Measurements from ENCODE around the gene PRR16.

PRR16 gene

DNA sequence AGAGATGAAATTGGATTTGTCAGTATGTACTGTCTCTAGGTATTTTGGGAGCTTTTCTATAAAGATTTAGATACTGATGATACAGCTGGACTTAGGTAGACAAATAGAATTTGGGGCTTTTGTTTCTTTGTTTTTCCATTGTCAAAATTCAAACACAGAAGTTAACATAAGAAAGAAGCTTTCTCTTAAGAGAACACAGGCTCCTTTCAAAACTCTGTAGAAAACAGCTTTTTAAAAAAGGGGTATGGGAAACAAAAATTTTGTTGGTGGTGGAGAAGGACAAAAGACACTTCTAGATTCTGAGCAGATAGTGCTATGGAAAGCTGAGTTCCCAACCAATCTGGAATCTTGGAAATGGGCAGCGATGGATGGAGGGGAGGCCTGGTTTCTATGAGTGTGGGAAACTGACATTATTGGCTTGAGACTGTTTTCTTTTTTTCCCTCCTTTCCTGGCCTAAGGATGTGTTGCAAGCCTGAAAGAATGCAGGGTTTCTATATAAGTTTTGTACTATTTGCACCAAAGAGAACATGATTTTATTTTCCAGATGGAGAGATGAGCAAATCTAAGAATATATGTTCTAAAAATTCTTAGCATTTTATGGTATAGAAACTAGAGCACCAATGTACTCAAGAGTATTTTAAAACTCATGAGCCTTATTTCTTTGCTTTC is 240.0 kb downstream of the PRR16 start:
- TF ChIP-seq L3MBTL2 (conservative IDR thresholded peaks at IDR 0.05) (no peak), FOXK2 (IDR thresholded peaks at IDR 0.05) (no peak), FOXM1 (IDR thresholded peaks at IDR 0.05; ENCODE audit: borderline replicate concordance) (no peak), LEF1 (IDR thresholded peaks at IDR 0.05; ENCODE audit: borderline replicate concordance) (no peak), BHLHE40 (IDR thresholded peaks at IDR 0.05; ENCODE audit: borderline replicate concordance) (no peak), CTBP1 (IDR thresholded peaks at IDR 0.05; ENCODE audit: borderline replicate concordance) (no peak), FOXA1 (IDR thresholded peaks at IDR 0.05) (no peak), ELF4 (IDR thresholded peaks at IDR 0.05) (no peak), SUZ12 (IDR thresholded peaks at IDR 0.05) (no peak), ZNF384 (IDR thresholded peaks at IDR 0.05) (no peak)
- TF ChIP-seq, protein P1, sequence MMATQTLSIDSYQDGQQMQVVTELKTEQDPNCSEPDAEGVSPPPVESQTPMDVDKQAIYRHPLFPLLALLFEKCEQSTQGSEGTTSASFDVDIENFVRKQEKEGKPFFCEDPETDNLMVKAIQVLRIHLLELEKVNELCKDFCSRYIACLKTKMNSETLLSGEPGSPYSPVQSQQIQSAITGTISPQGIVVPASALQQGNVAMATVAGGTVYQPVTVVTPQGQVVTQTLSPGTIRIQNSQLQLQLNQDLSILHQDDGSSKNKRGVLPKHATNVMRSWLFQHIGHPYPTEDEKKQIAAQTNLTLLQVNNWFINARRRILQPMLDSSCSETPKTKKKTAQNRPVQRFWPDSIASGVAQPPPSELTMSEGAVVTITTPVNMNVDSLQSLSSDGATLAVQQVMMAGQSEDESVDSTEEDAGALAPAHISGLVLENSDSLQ (IDR thresholded peaks at IDR 0.05) = no peak
- POLR2A ChIA-PET = no interaction called here
- CTCF ChIA-PET = no interaction called here
- no peak for DNase-seq (ENCODE audit: extremely low spot score)

GRCh38 chr5:120706877-120707276 is 242.8 kb downstream of the PRR16 start:
- DNase-seq (ENCODE audit: extremely low spot score) = no peak
- POLR2A ChIA-PET = no interaction called here
- TF ChIP-seq ARNT (IDR thresholded peaks at IDR 0.05) (no peak), NFRKB (IDR thresholded peaks at IDR 0.05) (no peak), ELF4 (IDR thresholded peaks at IDR 0.05) (no peak), LEF1 (IDR thresholded peaks at IDR 0.05; ENCODE audit: borderline replicate concordance) (no peak), HDGF (IDR thresholded peaks at IDR 0.05; ENCODE audit: borderline replicate concordance) (no peak), SUZ12 (IDR thresholded peaks at IDR 0.05) (no peak), CTBP1 (IDR thresholded peaks at IDR 0.05; ENCODE audit: borderline replicate concordance) (no peak), L3MBTL2 (conservative IDR thresholded peaks at IDR 0.05) (no peak), ZNF384 (IDR thresholded peaks at IDR 0.05) (no peak), SP1 (IDR thresholded peaks at IDR 0.05) (no peak), FOXK2 (IDR thresholded peaks at IDR 0.05) (no peak), BHLHE40 (IDR thresholded peaks at IDR 0.05; ENCODE audit: borderline replicate concordance) (no peak)
- TF ChIP-seq, protein P1 (IDR thresholded peaks at IDR 0.05) = no peak
- CTCF ChIA-PET = no interaction called here

- TF ChIP-seq SP1 (IDR thresholded peaks at IDR 0.05) (no peak), L3MBTL2 (conservative IDR thresholded peaks at IDR 0.05) (no peak), HDGF (IDR thresholded peaks at IDR 0.05; ENCODE audit: borderline replicate concordance) (no peak), ELF4 (IDR thresholded peaks at IDR 0.05) (no peak), ARNT (IDR thresholded peaks at IDR 0.05) (no peak), CTBP1 (IDR thresholded peaks at IDR 0.05; ENCODE audit: borderline replicate concordance) (no peak), SUZ12 (IDR thresholded peaks at IDR 0.05) (no peak)
- ChIA-PET CTCF (no interaction called here), POLR2A (no interaction called here)
- no peak for DNase-seq (ENCODE audit: extremely low spot score)
These were observed 253.3 kb downstream of the PRR16 start for GRCh38 chr5:120717381-120717780.

DNA sequence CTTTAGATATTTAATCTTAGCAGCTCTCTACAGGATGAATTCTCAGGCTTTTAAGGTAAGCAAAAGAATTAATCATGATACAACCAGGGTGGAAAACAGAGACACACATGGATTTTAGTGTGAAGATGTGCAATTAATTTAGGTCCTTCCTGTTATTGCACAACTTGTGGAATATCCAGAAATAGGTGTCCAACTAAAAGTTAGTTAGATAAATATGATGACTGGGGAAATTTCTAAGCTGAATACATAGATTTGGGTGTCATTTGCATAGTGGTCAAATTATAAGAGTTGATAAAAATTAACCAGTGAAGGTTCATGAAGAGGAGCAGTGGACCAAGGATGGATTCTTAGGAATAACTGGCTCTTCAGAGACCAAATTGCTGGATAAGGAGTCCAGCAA is 266.1 kb downstream of the PRR16 start:
- CTCF ChIA-PET = interaction anchor here (0.6 kb wide), 1 partner anchor 25 kb away, joined by 4 read pairs; no protein-coding TSS in a partner anchor
- no peak for DNase-seq (ENCODE audit: extremely low spot score)
- TF ChIP-seq FOXK2 (IDR thresholded peaks at IDR 0.05) = no peak
- TF ChIP-seq BHLHE40 (IDR thresholded peaks at IDR 0.05; ENCODE audit: borderline replicate concordance) = no peak
- POLR2A ChIA-PET = interaction anchor here (0.7 kb wide), 1 partner anchor 1065 kb away, joined by 3 read pairs; no protein-coding TSS in a partner anchor

GRCh38 chr5:120734033-120734432 is 269.9 kb downstream of the PRR16 start:
- CTCF ChIA-PET = no interaction called here
- TF ChIP-seq HDGF (IDR thresholded peaks at IDR 0.05; ENCODE audit: borderline replicate concordance) = no peak
- no peak for TF ChIP-seq ELF4 (IDR thresholded peaks at IDR 0.05)
- TF ChIP-seq NFRKB (IDR thresholded peaks at IDR 0.05) = no peak
- no peak for TF ChIP-seq CTBP1 (IDR thresholded peaks at IDR 0.05; ENCODE audit: borderline replicate concordance)
- TF ChIP-seq BHLHE40 (IDR thresholded peaks at IDR 0.05; ENCODE audit: borderline replicate concordance) = no peak
- TF ChIP-seq TARDBP (IDR thresholded peaks at IDR 0.05) = no peak
- POLR2A ChIA-PET = no interaction called here
- no peak for DNase-seq (ENCODE audit: extremely low spot score)

- DNase-seq (ENCODE audit: extremely low spot score) = no peak
- POLR2A ChIA-PET = no interaction called here
- no peak for TF ChIP-seq TARDBP (IDR thresholded peaks at IDR 0.05)
- no peak for TF ChIP-seq ARNT (IDR thresholded peaks at IDR 0.05)
- TF ChIP-seq SP1 (IDR thresholded peaks at IDR 0.05) = no peak
- no peak for TF ChIP-seq NFRKB (IDR thresholded peaks at IDR 0.05)
- CTCF ChIA-PET = no interaction called here
These were observed 271.0 kb downstream of the PRR16 start for GRCh38 chr5:120735076-120735475.

Data from HEK293T (cell line).